GM19035 (cell line): ENCODE data around the gene PNKP.

ENCODE experiments used
- ATAC-seq: cut with Tn5 transposase; IDR thresholded peaks from one replicate; pipeline ENCODE4 v1.9.1; 2021; ENCODE audit not compliant: unreplicated experiment

The PNKP gene

DNA sequence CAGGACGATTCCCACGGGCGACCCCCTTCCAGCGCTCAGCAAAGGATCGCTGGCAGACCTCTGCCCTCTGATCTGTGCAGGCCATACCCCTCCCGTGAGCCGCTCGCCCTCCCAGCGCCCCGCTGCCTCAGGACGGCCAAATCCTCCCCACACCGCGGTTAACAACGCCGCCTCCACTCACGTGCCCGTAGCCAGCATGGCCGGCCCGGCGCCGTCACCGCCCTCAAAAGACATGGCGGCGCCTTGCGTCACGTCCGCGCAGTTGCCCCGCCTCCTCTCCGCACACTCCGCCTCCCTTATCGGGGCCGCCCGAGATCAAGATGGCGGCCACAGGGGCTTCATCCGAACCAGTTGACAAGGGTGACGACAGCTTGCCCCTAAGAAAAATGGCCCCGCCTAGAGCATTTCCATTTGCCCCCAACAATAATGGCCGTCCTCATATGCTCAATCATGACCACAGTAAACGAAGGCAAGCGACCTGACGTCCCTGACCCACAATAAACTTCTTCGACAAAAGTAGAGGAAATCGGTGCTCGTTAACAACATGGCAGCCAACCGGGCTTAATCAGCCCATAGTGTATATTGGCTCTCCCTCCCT lies 9.1 kb upstream of the PNKP start:
- ATAC-seq: peak; percentile 51

DNA sequence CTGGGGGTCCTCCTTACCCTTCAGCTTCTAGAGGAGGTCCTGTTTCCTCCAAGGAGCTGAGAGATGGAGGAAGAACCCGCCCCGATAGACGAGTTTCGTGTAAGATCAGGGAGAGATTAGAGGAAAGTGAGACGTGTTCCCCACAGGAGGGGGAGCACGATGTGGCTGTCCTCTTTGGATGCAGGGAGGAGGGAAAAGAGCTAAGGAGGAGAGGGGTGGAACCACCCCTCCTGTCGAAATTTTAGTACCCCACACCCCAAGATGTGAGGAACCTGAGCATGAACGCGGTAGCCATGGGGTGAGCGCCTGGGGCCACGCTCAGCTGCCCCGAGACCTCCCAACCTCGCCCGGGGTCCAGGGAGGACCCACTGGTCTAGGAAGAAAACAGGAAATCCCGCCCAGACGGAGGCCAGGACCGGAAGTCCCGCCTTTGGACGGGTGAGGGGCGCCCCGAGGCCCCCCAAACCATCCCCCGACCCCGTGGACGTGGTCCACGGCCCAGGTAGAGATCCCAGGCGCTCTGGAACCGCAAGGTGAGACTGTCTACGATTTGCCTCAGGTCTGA lies 8.6 kb upstream of the PNKP start:
- ATAC-seq: no peak

DNA sequence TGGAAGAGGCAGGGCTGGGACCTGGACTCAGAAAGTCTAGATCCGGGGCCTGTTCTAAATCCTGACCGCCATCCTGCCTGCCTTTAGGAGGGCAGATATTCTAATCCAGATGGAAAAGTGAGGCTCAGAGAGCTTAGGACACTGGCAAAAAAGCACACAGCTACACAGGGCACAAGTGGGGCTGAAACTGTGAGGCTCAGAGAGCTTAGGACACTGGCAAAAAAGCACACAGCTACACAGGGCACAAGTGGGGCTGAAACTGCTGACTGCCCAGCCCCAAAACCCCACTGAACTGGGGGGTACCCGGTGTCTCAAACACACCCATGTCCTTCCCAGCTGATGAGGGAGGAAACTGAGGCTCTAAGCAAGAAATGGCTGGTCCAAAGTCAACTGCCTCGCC lies 7.8 kb upstream of the PNKP start:
- ATAC-seq: no peak

DNA sequence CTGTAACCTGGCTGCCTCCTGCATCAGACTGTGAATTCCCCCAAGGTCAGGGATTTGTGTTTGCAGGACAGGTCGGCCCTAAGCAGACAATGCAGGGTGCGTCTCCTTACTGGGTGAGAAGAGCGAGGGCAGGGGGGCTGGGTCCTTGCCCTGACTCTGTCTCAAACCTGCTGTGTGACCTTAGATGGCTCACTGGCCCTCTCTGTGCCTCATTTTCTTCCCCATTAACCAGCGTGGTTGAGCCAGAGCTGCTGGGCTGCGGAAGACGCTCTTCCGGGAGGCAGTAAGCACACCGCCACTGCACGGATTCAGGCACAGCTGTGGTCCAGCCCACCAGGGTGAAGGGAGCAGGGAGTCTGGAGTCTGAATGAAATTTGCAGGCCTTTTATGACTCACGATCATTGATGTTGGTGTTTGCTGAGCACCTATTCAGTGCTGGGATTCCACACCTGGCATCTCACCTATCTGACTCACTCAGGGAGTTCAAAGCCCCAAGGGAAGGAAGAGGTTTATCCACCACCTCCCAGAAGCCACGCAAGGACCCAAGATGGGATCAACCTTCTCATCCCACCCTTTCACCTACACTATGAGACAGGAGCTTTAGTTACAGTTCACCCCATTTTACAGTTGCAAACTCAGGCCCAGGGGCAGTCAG lies 7.3 kb upstream of the PNKP start:
- no peak for ATAC-seq

DNA sequence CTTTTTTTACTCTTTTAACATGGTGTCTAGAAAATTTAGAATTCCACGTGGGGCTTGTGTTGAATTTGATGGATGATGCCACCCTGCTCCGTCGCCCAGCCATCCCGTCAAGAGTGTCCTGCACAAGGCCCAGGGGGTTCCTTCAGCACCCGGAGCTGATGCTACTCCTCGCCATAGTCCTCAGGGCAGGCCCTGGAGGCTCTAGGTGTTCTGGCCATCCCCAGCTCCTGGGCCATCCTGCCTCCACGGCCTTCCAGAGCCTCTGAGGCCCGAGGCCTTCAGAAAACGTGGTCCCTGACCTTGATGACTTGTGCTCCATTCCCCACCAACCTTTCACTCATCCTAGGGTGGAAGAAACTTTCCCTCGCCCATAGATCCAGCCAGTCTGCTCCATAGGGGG lies 6.5 kb upstream of the PNKP start:
- ATAC-seq: no peak

DNA sequence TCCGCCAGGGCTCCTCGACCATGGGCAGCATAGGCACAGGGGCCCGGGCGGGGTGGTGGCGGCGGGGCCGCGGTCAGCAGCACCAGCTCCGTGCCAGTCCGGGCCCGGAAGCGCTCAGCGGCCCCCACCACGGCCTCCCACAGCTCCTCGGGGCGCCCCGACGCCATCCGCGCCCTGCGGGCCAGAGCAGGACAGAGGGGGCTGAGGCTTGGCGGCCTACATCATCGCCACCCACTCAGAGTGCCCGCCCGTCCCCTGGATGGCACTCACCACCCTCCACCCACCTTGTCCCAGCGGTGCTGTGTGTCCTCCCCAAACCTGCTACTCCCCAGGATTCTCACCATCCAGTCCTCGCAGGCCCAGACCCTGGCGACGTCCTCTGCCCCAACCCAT lies 5.7 kb upstream of the PNKP start:
- no peak for ATAC-seq

DNA sequence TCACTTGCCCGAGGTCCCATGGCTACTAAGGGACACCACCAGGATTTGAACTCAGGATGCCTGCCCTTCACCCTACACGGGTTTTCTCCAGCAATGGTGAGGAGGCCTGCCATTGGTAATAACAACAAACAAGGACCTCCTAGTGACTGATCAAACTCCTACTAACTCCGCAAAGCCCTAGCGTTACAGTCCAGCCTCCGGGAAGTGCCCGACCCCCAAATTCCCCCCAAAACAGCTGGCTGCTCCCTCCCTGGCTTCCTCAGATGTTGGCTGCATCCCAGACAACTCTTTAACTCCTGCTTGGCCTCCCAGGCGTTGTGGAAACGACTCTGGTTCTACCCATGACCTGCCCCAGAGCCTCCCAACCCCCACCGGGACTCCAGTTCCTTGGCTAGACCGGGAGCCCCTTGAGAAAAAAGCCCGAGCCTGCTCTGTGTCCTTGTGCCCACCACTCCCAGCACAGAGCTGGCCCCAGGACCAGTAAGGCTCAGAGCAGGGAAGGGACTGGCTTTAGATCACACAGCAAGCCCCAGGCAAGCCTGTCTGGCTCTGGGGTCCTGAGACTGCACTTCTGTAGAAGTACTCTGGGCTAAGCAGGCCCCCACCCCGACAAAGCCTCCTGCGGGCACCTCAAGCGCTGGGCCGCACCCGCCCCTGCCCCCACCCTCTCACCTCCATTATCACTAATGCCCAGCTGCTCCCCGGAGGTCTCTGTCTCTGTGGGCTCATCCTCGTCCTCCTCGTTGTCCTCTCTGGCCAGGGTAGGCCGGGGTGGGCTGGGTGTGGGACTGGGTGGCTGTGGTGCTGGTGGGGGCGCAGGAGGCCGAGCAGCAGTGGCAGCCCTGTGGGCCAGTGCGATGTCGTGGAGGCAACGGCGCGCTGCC lies 5.1 kb upstream of the PNKP start:
- ATAC-seq: no peak

DNA sequence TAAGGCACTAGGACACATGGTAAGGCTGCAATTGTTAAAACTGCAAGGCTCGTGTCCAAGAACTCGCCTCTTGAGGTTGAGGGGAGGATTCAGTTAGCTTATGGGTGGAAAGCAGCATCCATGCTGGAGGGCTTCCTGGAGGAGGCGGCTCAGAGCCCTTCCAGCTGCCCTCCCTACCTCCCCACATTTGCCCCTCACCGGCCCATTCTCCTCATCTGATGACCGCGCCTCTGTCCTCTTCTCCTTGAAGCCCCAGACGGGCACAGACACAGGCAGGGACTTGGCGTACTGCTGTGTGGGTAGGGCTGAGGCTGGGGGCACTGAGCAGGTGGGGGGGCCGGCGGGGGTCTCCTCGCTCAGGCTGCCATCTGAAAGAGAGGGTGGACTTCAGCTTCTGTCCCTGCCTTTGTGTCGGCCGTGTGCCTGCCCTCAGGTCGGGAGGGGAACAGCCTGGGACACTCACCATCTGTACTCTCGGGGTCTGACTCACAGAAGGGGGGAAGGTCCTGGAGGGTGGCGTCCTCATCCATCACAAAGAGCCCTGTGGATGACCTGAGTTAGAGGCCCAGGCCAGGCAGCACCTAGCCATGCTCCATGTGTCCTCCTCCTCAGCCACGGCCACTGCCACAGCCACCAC lies 4.1 kb upstream of the PNKP start:
- ATAC-seq: no peak

DNA sequence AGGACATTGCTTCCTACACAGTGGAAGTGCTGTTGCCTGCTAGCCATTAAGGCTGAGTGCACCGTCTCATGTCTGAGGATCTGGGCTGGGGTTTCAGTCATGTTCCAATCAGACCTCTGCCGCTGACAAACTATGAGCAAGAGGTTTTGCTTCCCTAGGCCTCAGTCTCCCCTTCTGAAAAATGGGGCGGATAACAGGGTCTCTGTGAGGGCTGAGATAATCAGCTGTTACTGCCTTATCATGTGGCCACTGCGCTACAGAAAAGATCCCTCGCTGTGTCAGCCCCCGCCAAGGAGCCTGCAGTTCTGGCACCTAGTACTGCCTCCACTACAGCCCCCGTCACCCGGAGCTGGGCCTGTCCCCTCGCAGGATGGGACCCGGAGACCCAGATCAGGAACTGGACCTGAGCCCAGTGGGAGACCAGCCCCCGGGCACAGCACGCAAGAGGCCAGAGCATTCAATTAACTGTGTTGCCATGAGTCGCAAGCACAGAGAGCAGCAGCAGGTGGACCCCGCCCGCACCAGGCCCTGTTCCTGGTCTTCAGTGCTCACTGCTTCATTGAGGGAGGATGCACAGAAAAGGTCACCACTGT lies 3.0 kb upstream of the PNKP start:
- no peak for ATAC-seq

DNA sequence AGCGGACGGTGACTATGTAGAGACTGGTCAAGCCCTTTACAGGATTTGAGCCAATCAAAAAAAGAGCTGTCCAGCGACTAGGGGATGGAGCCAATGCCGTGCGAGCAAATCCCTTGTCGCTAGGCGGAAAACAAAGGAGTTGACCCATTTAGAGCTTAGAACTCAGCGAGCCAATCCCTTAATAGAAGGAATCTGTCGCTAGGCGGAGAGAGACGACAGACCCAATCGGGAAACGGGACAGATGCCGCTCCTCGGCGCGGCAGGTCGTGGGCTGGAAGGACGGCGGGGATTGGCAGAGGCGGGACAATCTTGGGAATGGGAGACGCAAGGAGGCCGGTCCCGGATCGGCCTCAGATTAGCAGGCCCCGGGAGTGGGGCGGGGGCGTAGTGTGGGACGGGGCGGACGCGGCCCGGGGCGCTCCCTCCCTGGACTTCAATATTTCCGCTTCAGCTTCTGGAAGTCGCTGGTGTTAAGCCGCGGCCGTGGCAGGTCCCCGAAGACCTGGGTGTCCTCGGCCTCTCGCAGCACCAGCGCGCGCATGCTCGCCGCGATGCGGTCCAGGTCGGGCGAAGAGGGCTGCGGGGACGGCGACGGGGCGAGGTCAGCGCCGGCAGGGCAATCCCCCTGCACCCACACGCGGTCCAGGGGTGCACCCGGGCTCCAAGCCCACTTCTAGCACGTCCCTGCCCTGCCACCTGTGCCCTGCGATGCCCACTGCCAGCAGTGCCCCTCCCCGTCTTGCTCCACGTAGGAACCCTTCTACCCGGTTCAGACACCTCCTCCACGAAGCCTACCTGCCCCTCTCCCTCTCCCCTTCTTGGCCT lies 2.3 kb upstream of the PNKP start:
- ATAC-seq: peak; percentile 78

DNA sequence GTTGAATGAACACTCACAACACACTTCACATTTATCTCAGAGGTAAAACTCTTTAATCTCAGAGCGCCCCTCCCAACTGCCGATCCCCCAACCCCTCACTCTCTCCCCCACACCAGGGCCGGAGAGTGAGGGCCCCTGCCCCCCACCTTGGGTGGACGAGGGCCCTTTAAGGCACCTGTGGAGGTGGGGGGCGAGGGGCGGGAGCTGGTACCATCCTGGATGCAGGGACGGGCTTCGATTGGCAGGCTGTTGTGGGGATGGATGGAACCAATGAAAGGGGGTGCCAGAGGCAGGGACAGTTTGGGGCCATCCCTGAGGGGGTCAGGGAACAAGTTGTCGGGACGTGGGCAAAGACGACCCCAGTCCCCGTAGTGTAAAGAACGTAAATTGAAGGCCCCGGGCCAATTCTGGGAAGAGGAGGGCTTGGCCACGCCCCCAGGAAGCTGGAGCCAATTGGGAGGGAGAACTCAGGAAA lies 1.7 kb upstream of the PNKP start:
- ATAC-seq: peak; percentile 8

DNA sequence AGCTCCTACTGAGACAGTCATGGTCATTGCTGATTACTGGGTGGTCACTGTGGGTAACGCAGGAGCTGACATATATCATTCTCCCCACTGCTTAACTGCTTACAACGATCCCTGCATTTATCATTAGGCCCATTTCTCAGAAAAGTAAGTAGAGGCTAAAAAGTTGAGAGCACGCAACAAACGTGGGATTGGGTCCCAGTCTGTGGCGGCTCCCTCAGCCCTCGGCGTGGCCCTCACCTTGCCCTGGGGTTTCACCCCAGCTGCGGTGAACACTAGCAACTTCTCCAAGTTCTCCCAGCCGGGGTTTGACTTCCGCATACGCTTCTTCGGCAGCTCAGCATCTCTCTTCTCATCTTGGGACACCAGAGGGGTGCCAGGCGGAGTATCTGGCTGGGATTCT lies 2.5 kb downstream of the PNKP start:
- no peak for ATAC-seq

DNA sequence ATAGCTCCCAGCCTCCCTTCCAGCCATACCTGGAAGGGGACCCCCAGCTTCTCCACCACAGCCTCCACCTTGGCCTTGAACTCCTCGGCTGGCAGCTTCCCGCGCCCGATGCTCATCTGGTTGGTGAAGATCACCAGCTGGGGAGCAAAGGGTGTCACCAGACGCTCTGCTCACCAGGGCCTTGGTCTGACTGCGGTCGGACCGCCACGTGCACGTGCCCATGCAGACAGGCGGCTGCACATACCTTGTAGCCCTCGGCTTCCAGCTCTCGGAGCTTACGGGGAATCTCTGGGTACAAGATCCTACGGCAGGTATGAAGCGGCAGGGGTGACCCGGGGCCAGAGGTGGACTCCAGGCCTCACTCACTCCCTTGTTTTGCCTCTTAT lies 3.4 kb downstream of the PNKP start:
- ATAC-seq: no peak

DNA sequence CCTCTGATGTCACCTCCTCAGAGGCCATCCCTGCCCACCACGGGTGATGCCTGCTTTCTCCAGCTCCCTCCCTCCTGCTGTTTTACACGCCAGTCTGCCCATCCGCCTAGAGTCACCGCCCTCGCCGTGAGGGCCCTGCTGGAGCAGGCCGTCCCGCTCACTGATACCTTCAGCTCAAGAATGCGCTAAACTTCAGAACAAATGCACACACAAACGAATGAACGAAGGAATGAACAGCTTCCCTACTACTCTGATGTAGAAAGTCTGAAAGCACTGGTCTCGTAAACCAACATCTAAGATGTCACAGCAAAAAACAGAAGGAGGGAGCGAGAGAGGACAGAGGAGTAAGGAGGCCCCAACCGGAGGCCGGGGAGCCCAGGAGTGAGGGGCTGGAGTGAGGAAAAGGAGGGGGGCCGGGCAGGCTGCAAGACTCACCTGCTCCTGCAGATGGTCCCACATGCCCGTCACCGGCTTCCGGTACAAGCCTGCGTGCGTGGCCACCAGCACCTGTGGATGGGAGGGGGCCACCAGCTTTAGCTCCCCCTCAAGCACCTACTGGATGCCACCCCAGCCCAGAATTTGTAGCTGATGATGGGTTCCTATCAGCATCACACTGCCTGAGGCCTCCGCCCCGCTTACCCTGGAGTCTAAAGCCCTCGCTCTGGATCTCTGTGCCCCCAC lies 4.0 kb downstream of the PNKP start:
- ATAC-seq: no peak

DNA sequence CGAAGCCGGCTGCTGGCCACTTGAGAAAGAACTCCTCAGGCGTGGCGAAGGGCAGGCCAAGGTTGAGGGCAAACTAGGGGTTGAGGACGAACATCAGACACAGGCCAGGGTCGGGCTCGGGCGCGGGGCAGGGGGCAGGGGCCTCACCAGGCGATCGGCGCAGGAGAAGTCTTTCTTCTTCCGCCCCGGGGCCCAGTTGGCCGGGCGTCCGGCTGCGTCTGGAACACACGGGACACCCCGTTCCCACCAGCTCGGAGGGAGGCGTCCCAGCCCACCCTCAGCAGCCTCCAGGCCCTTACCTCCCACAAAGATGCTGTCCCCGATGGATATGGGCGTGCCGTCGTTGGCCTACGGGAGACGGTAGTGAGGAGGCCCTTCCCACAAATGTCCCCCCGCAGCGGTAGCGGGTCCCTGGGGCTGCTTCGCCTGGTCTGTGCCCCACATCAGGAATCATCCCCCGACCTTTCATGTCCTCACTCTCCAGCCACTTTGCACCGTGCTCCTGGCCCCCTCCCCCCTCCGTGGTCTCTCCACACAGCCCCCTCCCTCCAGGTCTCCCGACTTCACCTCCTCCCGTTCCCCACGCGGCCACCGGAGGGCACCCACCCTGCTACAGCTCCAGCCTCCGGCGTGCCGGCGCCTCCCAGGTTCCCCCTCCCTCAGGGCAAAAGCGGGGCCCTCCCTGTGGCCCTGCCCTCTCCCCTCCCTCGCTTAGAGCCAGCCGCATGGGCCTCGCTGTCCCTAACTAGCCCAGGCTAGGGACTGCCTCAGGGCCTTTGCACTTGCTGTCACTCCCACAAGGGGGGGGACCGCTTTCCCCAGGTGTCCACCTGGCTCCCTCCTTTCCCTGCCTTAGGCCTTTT lies 4.8 kb downstream of the PNKP start:
- ATAC-seq: no peak

DNA sequence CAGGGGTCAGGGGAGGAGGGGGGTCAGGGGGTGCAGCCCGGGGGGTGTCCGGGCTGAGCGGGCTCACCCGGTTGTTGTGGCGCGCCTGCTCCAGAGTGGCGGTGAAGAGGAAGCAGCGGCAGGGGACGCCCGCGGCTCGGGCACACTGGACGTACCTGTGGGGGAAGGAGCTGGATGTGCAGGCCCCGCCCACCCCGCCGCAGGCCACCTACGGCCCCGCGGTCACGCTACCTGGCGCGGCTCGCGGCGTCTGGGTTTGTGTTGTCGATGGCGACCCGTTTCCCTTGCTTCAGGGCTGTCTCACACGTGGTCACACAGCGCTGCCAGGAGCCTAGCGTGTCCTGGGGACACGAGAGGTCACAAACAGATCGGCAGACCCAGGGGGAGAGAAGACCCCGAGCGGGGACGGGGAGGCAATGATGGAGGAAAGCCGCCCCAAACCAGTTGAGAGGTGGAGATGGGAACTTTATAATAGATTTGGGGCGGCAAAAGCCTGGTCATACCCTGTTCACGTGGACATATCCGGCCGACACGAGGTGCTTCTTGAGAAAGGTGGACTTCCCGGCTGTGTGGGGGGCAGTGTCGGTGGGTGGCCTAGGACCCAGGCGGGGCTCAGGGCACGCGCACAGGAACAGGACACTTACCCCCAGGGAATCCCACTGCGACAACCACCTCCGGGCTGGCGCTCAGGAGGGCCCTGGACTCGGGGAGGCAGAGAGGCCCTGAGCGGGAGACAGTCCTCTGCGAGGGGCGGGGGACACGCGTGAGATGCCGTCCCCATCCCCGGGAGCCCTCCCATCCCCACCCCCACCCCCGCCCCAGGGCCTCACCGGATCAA lies 5.6 kb downstream of the PNKP start:
- ATAC-seq: no peak

DNA sequence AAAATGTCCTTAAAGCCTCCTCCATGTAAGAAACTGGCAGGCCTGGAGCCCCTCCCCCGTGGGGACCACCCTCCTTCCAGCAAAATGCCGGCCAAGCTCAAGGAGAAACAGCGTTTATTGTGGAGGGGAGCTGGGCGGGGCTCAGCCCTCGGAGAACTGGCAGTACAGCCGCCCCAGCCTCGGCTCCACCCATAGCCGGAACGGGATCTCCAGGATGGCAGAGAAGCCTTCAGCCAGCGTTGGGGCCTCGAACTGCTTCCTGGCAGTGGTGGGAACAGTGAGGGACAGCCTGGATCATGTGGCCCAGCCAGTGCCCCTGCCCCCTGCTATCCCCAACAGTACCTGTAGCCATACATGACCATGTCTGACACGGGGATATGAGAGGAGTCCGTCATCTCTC lies 6.3 kb downstream of the PNKP start:
- no peak for ATAC-seq
